K562 treated with DMSO at 1 percent for 24 hours (cell line): Measurements from ENCODE around the gene NR1I3. TPM values are rescaled to one million over a fixed set of nuclear protein-coding genes. Genes with fewer than 3 reads are reported as not detected.

Source experiments
- total RNA-seq: library from RNA; unstranded; fragments of 300-600 nt; gene quantifications from 2 replicates; pipeline ENCODE4 v1.2.3, GENCODE V29; 2022; ENCODE audit warnings: low read depth; ENCODE audit not compliant: insufficient read depth

NR1I3 gene, protein sequence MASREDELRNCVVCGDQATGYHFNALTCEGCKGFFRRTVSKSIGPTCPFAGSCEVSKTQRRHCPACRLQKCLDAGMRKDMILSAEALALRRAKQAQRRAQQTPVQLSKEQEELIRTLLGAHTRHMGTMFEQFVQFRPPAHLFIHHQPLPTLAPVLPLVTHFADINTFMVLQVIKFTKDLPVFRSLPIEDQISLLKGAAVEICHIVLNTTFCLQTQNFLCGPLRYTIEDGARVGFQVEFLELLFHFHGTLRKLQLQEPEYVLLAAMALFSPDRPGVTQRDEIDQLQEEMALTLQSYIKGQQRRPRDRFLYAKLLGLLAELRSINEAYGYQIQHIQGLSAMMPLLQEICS
- 0.82 and 0.86 TPM in 2 replicates for total RNA-seq

DNA sequence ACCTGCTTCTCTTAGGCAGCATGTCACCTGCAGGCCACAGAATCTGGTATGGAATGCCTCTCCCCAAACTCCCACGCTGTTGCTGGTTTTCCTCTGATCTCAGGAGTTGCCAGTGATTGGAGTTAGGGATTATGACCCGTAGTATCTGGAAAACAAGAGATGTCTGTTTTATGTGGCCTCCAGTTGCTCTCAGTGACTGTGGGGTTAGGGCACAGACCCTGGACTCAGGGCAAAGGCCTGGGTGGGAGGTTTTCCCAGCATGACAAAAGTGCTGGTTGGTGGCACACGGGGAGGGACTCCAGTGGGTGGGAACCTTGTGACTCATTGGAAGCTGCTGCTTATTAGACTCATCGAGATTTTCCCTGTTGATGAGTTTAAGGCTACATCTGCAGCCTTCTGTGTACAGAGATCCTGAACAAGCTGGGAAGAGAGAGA, at the start of gene NR1I3:
TSS of gene NR1I3 (minus strand) at position 165 of the 435 bp plus-strand sequence. CDS start 1,638 bp downstream, outside the sequence.

DNA sequence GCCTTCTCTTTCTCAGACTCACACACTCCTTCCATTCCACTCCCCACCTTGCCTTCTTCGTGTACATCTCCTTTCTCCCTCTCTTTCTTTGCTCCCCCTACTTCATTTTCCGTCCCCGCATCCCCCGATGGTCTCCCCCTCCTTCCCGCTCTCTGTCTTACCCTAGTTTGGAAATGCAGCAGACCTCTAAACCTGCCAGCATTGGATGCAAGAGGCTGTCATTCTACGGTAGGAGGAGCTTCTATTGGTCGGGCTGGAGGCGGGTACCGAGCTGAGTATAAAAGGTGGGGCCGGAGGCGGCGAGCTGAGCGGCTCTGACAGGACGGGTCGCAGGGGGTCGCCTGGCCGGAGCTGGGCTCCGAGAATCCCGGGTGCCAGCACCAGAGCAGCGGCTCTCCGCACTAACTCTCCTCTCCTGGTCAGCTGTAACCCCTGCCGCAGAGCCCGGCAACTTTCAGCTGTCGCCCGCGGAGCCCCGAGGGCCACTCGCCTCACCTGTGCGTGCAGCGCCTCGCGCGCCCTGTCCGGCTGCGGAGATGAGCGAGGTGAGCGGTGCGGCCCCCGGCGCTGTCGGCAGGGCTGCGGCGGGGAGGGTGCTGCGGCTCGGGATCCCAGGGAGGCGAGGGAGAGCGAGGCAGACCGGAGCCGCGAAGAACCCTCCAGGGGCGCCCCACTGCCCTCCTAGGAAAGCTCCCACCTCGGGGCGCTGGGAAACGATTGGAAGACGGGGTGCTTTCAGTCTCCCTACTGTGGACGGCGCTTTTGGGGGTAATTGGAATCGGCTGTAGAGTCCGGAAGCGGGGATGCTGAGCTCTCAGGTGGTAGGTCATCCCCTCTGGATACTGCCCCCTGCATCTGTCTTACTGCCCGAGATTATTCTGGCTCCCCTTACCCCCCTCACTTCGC, 20.7 kb upstream of the NR1I3 start, which contains the start of gene PCP4L1:
TSS of gene PCP4L1 (plus strand) at position 307 of the 906 bp plus-strand sequence. CDS start at position 537, 230 bp downstream.

DNA sequence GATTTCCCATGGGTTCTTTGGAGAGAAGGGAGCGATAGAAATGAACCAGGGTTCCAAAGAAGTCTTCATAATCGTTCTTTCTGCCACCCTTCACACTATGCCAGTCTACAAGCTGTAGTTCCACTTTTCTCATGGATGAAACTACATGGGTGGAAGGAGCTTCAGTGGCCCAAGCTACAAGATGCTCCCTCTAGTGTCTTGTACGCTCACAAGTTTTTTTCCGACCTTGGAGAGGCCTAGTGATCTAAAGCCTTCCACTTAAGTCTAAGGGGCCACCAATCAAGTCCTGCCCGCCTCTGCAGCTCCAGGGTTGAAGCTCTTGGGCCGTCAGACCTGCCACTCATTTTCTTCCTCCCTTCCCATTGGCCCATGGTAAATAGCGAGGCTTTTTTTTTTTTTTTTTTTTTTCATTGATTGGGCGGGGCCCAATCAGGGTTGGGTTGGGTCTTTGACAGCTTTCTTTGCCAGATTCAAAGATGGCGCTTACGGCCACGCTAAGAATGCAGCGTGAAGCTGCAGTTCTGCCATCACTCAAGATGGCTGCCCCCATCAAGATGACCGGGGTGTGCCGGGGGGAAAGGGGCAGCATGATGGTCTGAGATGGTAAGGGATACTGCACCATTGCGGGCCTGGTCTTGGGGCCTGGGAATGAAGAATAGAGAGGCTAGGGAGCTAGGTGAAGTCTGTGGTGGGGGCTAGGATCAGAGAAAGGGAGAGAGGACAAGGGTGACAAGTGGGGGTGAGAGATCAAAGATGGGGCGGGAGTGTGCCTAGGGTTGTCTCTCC, 12.3 kb downstream of the NR1I3 start, which contains the start of gene TOMM40L:
TSS of gene TOMM40L (plus strand) at position 527 of the 786 bp plus-strand sequence. CDS start 430 bp downstream, outside the sequence.

DNA sequence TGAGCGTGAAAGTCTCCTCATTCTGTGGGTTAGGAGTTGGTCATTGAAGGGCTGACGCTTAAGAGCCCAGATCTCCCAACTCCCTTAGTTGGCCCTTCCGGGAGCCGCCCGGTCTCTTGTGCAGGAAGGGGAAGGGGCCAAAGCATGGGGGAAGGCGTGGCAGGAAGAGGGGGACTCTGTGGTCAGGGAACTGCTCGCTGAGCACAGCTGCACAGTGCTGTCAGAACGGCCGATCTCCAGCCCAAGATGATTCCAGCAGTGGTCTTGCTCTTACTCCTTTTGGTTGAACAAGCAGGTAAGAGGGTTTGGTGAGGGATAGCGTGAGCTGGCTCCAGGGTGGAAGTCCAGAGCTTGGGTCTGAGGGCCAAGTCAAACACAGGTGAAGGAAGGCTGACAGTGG, 22.9 kb downstream of the NR1I3 start, which contains the start of gene FCER1G:
TSS of gene FCER1G (plus strand) at position 220 of the 400 bp plus-strand sequence. CDS start at position 247, 27 bp downstream.

GRCh38 chr1:161201836-161202712, 35.9 kb downstream of the NR1I3 start, which contains the start of gene NDUFS2:
NDUFS2 (plus strand) TSS chr1:161202367; CDS start chr1:161202386, 19 bp downstream.

DNA sequence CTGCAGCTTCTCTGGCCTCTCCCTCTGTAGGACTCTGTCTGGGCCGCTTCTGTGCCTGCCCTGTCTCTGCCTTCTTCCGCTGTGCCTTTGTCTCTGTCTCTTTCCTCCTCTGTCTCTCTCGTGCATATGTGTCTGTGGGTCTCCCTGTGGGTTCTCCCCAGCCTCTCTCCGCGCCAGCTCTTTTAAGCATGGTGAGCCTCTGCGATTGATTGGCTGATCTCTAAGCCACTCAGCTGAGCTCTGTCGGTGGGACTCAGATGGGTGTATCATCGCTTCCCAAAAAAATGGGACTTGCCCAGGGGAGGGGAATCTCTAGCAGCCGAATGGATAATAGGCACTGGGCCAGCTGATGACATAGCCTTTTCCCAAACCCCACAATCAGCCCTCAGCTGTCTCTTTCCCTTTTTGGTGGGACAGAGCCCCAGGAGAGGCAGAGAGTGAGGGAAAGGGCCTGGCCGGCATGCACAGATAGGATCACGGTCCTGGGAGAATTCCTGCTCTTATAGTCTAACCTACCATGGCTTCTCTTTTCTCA, 39.0 kb downstream of the NR1I3 start, which contains the start of gene ADAMTS4:
TSS of gene ADAMTS4 (minus strand) at position 158 of the 535 bp plus-strand sequence. CDS start 427 bp downstream, outside the sequence.

Other genes with a start within 250 kb of the NR1I3 start
- 44.7 and 49.1 TPM in 2 replicates for gene F11R, start 217.1 kb downstream of the NR1I3 start, total RNA-seq
- gene TSTD1, start 199.2 kb downstream of the NR1I3 start, total RNA-seq = not detected in 2 replicates
- gene USF1, start 192.2 kb downstream of the NR1I3 start, total RNA-seq = 61.4 and 67.8 TPM in 2 replicates
- 0.14 and 0.21 TPM in 2 replicates for gene ARHGAP30, start 168.3 kb downstream of the NR1I3 start, total RNA-seq
- not detected in 2 replicates for gene NECTIN4, start 148.6 kb downstream of the NR1I3 start, total RNA-seq
- not detected in 2 replicates for gene KLHDC9, start 139.8 kb downstream of the NR1I3 start, total RNA-seq
- gene PFDN2, start 120.2 kb downstream of the NR1I3 start, total RNA-seq = 154 and 160 TPM in 2 replicates
- 44.0 and 47.1 TPM in 2 replicates for gene NIT1, start 120.1 kb downstream of the NR1I3 start, total RNA-seq
- 37.3 and 40.2 TPM in 2 replicates for gene DEDD, start 105.5 kb downstream of the NR1I3 start, total RNA-seq
- 79.8 and 89.5 TPM in 2 replicates for gene UFC1, start 84.2 kb downstream of the NR1I3 start, total RNA-seq
- gene USP21, start 78.7 kb downstream of the NR1I3 start, total RNA-seq = 19.6 and 23.4 TPM in 2 replicates
- gene PPOX, start 71.8 kb downstream of the NR1I3 start, total RNA-seq = 43.4 and 44.1 TPM in 2 replicates
- gene B4GALT3, start 60.7 kb downstream of the NR1I3 start, total RNA-seq = 77.4 and 78.2 TPM in 2 replicates
- gene ADAMTS4, start 39.1 kb downstream of the NR1I3 start, total RNA-seq = 1.3 and 2.1 TPM in 2 replicates
- 86.9 and 97.5 TPM in 2 replicates for gene NDUFS2, start 35.8 kb downstream of the NR1I3 start, total RNA-seq
- 2.4 TPM in 1 of 2 replicates, not detected in the other for gene FCER1G, start 22.9 kb downstream of the NR1I3 start, total RNA-seq
- gene APOA2, start 14.6 kb downstream of the NR1I3 start, total RNA-seq = not detected in 2 replicates
- 18.4 and 18.8 TPM in 2 replicates for gene TOMM40L, start 12.1 kb downstream of the NR1I3 start, total RNA-seq
- gene PCP4L1, start 20.5 kb upstream of the NR1I3 start, total RNA-seq = not detected in 2 replicates
- 6.4 and 6.8 TPM in 2 replicates for gene MPZ, start 71.8 kb upstream of the NR1I3 start, total RNA-seq
- 132 and 172 TPM in 2 replicates for gene SDHC, start 76.2 kb upstream of the NR1I3 start, total RNA-seq
- not detected in 2 replicates for gene CFAP126, start 129.7 kb upstream of the NR1I3 start, total RNA-seq